ENCODE data around the gene FAM83C.

Gene FAM83C

DNA sequence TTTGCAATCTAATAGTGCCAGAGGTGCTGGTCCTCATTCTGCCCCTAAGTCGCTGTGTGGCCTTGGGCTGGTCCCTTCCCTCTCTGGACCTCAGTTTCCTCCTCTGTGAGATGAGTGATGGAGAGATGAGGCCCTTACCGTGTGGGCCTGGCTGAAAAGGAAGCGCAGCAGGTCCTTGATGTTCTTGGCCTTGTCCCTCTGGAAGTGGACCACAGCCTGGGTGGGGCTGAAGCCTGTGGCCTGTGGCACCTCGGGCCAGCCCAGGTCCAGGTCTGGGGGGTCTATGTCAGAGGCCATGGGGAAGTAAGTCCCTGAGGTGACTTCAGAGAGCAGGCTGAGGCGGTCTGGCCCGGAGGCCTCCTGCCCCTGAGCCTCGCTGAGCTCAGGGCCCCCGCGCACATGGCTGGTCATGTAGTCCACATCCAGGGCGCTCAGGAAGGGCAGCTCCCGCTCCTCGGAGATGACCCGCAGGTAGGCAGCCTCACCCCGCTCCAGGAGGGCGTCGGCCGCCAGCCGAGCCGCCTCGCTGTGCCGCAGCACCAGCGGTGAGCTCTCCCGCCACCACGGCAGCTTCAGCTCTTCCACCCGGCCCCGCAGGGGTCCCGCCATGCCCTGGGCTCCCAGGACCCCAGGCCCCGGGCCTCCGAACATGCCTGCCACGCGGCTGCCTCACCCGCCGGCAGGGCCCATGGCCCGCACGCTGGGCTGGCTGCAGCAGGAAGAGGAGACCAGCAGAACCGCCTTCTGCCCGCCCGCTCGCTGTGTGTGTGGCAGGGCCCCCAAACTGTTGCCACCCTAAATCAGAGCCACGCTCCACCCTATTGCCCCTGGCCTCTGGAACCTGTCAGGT lies at the start of gene FAM83C:
FAM83C (minus strand) TSS at position 772 of the 850 bp plus-strand sequence; CDS start at position 651, 121 bp downstream.
- DNase-seq (ENCODE audit: low spot score), result no peak
- TF ChIP-seq, protein P1, sequence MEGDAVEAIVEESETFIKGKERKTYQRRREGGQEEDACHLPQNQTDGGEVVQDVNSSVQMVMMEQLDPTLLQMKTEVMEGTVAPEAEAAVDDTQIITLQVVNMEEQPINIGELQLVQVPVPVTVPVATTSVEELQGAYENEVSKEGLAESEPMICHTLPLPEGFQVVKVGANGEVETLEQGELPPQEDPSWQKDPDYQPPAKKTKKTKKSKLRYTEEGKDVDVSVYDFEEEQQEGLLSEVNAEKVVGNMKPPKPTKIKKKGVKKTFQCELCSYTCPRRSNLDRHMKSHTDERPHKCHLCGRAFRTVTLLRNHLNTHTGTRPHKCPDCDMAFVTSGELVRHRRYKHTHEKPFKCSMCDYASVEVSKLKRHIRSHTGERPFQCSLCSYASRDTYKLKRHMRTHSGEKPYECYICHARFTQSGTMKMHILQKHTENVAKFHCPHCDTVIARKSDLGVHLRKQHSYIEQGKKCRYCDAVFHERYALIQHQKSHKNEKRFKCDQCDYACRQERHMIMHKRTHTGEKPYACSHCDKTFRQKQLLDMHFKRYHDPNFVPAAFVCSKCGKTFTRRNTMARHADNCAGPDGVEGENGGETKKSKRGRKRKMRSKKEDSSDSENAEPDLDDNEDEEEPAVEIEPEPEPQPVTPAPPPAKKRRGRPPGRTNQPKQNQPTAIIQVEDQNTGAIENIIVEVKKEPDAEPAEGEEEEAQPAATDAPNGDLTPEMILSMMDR (IDR thresholded peaks at IDR 0.05; ENCODE audit: extremely low read depth, insufficient read depth, missing control alignments), result no peak
- in situ Hi-C loops (cut with MboI; ENCODE audit: low pct_unique_long_range_greater_than_20kb, low sequenced_read_pairs, unreplicated experiment), result no loop called here

DNA sequence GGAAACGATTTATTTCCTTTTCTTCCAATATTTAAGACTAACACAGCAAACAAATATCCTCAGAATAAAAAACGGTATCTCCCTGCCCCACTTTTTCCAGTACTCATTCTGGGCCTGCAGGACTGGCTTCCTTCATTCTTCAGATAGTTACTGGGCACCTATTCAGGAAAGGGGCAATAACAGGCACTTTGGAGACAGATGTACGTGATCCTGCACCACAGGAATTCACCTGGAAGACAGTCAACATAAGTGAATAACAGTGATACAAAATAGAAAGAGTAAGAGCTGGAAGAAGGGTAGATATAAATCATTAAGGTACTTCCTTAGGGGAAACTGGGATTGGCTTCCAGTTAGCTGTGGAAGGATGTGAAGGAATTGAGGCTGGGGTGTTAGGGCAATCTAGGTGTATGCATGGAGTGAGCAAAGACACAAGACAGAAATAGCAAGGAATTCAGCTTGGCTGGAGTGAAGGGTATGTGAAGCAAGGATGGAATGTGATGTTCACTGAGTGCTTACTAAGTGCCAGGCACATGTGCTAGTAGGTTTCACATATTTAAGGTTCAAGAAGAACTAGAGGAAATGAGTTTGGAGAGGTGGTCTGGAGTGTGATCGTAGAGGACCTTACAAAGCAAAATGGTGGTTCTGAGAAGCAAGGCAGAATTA lies 49.3 kb upstream of the FAM83C start:
- TF ChIP-seq, protein P1 (IDR thresholded peaks at IDR 0.05; ENCODE audit: extremely low read depth, insufficient read depth, missing control alignments), result no peak
- in situ Hi-C loops (cut with MboI; ENCODE audit: low pct_unique_long_range_greater_than_20kb, low sequenced_read_pairs, unreplicated experiment), result no loop called here
- no peak for DNase-seq (ENCODE audit: low spot score)

DNA sequence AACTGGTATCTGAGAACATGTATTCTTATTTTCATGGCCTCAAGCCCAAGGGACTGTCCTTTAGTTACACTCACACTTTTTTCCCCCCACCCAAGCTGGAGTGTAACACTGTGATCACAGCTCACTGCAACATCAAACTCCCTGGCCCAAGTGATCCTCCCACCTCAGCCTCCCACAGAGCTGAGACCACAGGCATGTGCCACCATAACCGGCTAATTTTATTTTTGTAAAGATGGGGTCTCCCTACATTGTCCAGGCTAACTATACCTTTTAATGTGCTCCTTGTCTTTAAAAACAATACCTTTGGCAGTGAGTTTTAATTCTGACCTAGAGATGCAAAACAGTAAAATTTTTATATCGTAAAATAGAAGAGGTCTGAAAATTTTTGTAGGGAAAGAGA lies 48.2 kb upstream of the FAM83C start:
- in situ Hi-C loops (cut with MboI; ENCODE audit: low pct_unique_long_range_greater_than_20kb, low sequenced_read_pairs, unreplicated experiment), result no loop called here
- TF ChIP-seq, protein P1 (IDR thresholded peaks at IDR 0.05; ENCODE audit: extremely low read depth, insufficient read depth, missing control alignments), result no peak
- no peak for DNase-seq (ENCODE audit: low spot score)

DNA sequence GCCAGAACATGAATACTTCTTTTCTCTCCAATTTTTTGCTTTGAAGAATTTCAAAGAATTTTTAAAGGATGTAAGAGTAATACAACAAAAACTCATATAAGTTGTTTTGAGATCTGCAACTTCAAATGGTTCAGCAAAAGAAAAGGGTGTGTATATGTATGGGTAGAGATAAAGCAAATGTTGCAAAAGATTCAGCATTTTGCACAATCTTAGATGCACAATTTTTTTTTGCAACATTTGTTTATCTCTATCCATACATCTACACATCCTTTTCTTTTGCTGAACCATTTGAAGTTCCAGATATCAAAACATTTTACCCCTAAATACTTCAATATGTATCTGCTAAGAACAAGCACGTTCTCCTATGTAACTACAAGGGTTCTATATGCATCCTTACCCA lies 47.4 kb upstream of the FAM83C start:
- in situ Hi-C loops (cut with MboI; ENCODE audit: low pct_unique_long_range_greater_than_20kb, low sequenced_read_pairs, unreplicated experiment), result no loop called here
- TF ChIP-seq, protein P1 (IDR thresholded peaks at IDR 0.05; ENCODE audit: extremely low read depth, insufficient read depth, missing control alignments), result no peak
- DNase-seq (ENCODE audit: low spot score), result no peak

DNA sequence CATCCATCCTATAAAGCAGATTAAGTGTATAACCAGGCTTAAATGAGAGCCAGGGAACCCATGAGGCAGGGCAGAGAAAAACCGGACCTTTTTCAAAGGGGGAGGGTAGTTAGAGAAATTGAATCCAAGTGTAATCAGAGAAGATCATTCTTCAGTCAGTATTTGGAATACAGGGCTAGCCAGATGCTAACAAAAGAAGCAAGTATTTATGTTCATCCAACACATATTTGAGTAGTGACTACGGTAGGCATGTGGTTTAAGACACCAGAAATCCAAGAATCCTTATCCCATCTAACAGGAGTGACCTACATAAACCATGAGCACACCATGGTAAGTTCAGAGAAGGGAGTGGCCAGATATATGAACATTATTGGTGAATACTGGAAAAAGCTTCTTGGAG lies 46.8 kb upstream of the FAM83C start:
- TF ChIP-seq, protein P1 (IDR thresholded peaks at IDR 0.05; ENCODE audit: extremely low read depth, insufficient read depth, missing control alignments), result no peak
- in situ Hi-C loops (cut with MboI; ENCODE audit: low pct_unique_long_range_greater_than_20kb, low sequenced_read_pairs, unreplicated experiment), result no loop called here
- DNase-seq (ENCODE audit: low spot score), result no peak

DNA sequence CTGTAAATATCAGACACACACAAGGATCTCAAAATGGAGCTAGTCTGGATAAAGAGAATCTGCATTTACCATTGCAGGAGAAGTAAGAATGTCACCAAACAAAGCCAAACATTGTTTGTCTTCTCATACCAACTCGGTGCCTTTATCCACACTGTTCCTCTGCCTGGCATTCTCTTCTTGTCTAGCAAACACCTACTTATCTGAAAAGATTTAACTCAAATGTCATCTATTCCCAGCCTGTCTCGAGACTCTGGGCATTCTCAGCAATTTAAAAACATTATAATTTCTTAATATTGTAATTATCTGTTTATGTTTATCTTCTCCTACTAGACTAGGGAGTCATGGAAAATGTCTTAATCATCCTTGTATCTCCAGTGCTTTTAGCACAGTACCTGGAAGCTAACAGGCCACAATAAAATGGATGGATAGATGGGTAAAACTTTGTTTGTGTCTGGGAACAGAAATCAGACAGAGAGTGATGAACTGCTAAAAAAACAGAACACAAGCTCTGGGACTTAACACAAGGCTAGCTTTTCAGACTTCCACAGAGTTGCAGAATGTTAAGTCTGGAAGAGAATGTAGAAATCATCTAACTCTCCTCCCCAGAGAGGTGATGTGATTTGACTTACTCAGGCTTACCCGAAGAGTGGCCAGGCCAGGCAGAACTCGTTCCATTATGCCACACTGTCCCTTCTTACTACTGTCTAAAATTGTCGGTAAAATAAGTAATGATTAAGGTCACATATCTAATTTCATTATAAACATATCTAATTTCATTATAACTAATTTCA lies 42.3 kb upstream of the FAM83C start:
- in situ Hi-C loops (cut with MboI; ENCODE audit: low pct_unique_long_range_greater_than_20kb, low sequenced_read_pairs, unreplicated experiment), result no loop called here

More for the DNA sequence above, 42.3 kb upstream of the FAM83C start:
- TF ChIP-seq, protein P1 (IDR thresholded peaks at IDR 0.05; ENCODE audit: extremely low read depth, insufficient read depth, missing control alignments), result no peak
- DNase-seq (ENCODE audit: low spot score), result no peak

Measured in GM13977 (cell line).